ENCODE measurements around the gene RSPRY1. TPM values are rescaled to one million over a fixed set of nuclear protein-coding genes. Genes with fewer than 3 reads are reported as not detected.

Gene RSPRY1
- total and polyA plus RNA-seq, 2 of the 8 experiments (the other 6 are each of a cell fraction or from before 2014, with no cell fraction given) = 11.5 to 32.5 TPM

GRCh38 chr16:57240851-57241250, 54.7 kb downstream of the RSPRY1 start:
- H3K14ac ChIP-seq (ENCODE audit: insufficient read length) = no peak overlapping the region
- H2BK12ac ChIP-seq (ENCODE audit: low read depth, low read length) = no peak overlapping the region
- H2BK15ac ChIP-seq (ENCODE audit: low read length) = no peak overlapping the region
- H2AK5ac ChIP-seq (ENCODE audit: low read depth, low read length) = no peak overlapping the region
- CTCF ChIA-PET (ENCODE audit: partially characterized antibody) = interaction anchor here (0.8 kb wide), 1 partner anchor 176 kb away, joined by 3 read pairs; no protein-coding TSS in a partner anchor
- H4K8ac ChIP-seq (ENCODE audit: extremely low read depth, insufficient read depth, low read length) = no peak overlapping the region
- H3K9me3 ChIP-seq (ENCODE audit: insufficient read depth in 2 of 2, low read depth in 1 of 2, low read length in 1 of 2) = no peaks in the 10 kb centered on the region
- FAIRE-seq = no peak
- no peak overlapping the region for H3K18ac ChIP-seq (ENCODE audit: extremely low read depth, low read length)
- H3K4ac ChIP-seq (replicated peaks; ENCODE audit: insufficient read length, low read depth, low read length) = no peak overlapping the region
- no peaks in the 10 kb centered on the region for H4K20me1 ChIP-seq (replicated peaks in 1 of 2; ENCODE audit: control insufficient read depth in 1 of 2, insufficient read depth in 2 of 2, low read length in 2 of 2)
- H3K23ac ChIP-seq (ENCODE audit: insufficient read length) = no peak overlapping the region
- no peak overlapping the region for H3K4me2 ChIP-seq (ENCODE audit: insufficient read depth in 1 of 2, low read depth in 2 of 2, low read length in 2 of 2)
- H3K4me1 ChIP-seq (replicated peaks in 1 of 4; ENCODE audit: control insufficient read depth in 3 of 4, insufficient read depth in 4 of 4, low read length in 3 of 4) = no peaks in the 10 kb centered on the region; a peak in 1 of 7 replicates
- no peak overlapping the region for H4K5ac ChIP-seq (ENCODE audit: insufficient read length, low read depth, low read length)
- H3K79me2 ChIP-seq (ENCODE audit: control insufficient read depth in 1 of 2, insufficient read depth in 2 of 2, low read length in 2 of 2) = no peaks in the 10 kb centered on the region
- peaks cover 3% of the 10 kb centered on the region for H3K23me2 ChIP-seq (ENCODE audit: low read depth, low read length)
- H2BK5ac ChIP-seq (ENCODE audit: low read depth, low read length) = no peak overlapping the region
- no peak overlapping the region for H3K56ac ChIP-seq (replicated peaks; ENCODE audit: insufficient read length, low read depth, low read length)
- peaks cover 0 to 11% (median 1%) of the 10 kb centered on the region in 4 experiments; a peak in 4 of 8 replicates for H3K36me3 ChIP-seq (ENCODE audit: control insufficient read depth in 2 of 4, insufficient read depth in 4 of 4, low read length in 3 of 4)
- H3K4me3 ChIP-seq (ENCODE audit: extremely low read depth in 1 of 4, insufficient read depth in 2 of 4, low read depth in 3 of 4, low read length in 4 of 4) = no peak overlapping the region
- H2BK20ac ChIP-seq (ENCODE audit: low read length) = no peak overlapping the region
- 80% methylated on average over 2 of the region's 2 CpGs; no CpG with 5 or more reads in 1 of the 2 experiments for WGBS, 2 experiments (ENCODE audit: extremely low coverage in 1 of 2, insufficient coverage in 1 of 2, insufficient read length in 1 of 2, insufficient replicate concordance in 2 of 2, low coverage in 1 of 2, low lambda C conversion rate in 2 of 2, missing lambda C conversion rate in 1 of 2)
- H3K27me3 ChIP-seq (replicated peaks in 1 of 4; ENCODE audit: control insufficient read depth in 3 of 4, extremely low read depth in 1 of 4, insufficient read depth in 3 of 4, low read length in 3 of 4) = no peaks in the 10 kb centered on the region
- no peak overlapping the region for H3K27ac ChIP-seq (ENCODE audit: low read depth, low read length)
- no peak overlapping the region for H2AFZ ChIP-seq (ENCODE audit: low read length)
- no peak overlapping the region for H2BK120ac ChIP-seq (replicated peaks; ENCODE audit: low read depth, low read length)
- H3K79me1 ChIP-seq (ENCODE audit: low read depth, low read length) = no peaks in the 10 kb centered on the region
- no peak overlapping the region for H3K9ac ChIP-seq (replicated peaks in 1 of 4; ENCODE audit: extremely low read depth in 1 of 4, low read depth in 3 of 4, low read length in 3 of 4)
- no peak for DNase-seq (ENCODE audit: low read depth in 1 of 2, low spot score in 2 of 2)
- POLR2A ChIA-PET (ENCODE audit: partially characterized antibody) = no interaction called here
- H4K91ac ChIP-seq (replicated peaks; ENCODE audit: insufficient read length, low read length) = no peak overlapping the region
- TF ChIP-seq CTCF (IDR thresholded peaks at IDR 0.05; ENCODE audit: control extremely low read depth in 1 of 3, insufficient read depth in 1 of 3, low read depth in 1 of 3, low read length in 3 of 3) (no peak), POLR2A (IDR thresholded peaks at IDR 0.05; ENCODE audit: control extremely low read depth in 1 of 2, low read depth in 2 of 2, low read length in 2 of 2) (no peak), POLR2AphosphoS5 (IDR thresholded peaks at IDR 0.05; ENCODE audit: low read depth, low read length) (no peak), EZH2 (IDR thresholded peaks at IDR 0.05; ENCODE audit: low read depth, low read length, severe bottlenecking) (no peak), HDAC2 (IDR thresholded peaks at IDR 0.05; ENCODE audit: borderline replicate concordance in 1 of 2, low read depth in 2 of 2, low read length in 2 of 2) (no peak), GABPA (IDR thresholded peaks at IDR 0.05; ENCODE audit: borderline replicate concordance, insufficient read depth, low read length) (no peak), KDM1A (IDR thresholded peaks at IDR 0.05; ENCODE audit: borderline replicate concordance, low read length) (no peak), CHD1 (IDR thresholded peaks at IDR 0.05; ENCODE audit: low read depth, low read length) (no peak), MAX (IDR thresholded peaks at IDR 0.05) (no peak), EGR1 (IDR thresholded peaks at IDR 0.05; ENCODE audit: borderline replicate concordance, low read depth, low read length) (no peak), ASH2L (IDR thresholded peaks at IDR 0.05; ENCODE audit: low read length) (no peak), ZNF274 (IDR thresholded peaks at IDR 0.05; ENCODE audit: borderline replicate concordance, extremely low read depth, low read length) (no peak)

Data from H1 (cell line).